Chondrocyte (in vitro differentiated cells): Measurements from ENCODE around the gene ATG101. TPM values are rescaled to one million over a fixed set of nuclear protein-coding genes. Genes with fewer than 3 reads are reported as not detected.

ENCODE experiments used
- DNase-seq: peaks from one replicate; pipeline ENCODE4 v3.0.0; 2021; ENCODE audit warnings: mixed read lengths, low spot score
- H3K27ac Mint-ChIP-seq: one replicate; pipeline ENCODE4 v1.8.0; 2021; ENCODE audit warnings: mild to moderate bottlenecking, moderate library complexity, mixed read lengths; ENCODE audit not compliant: unreplicated experiment
- H3K27me3 Mint-ChIP-seq: 2 replicates; pipeline ENCODE4 v1.8.0; 2021; ENCODE audit warnings: low read depth, mixed read lengths
- H3K36me3 Mint-ChIP-seq: 2 replicates; pipeline ENCODE4 v1.8.0; 2021; ENCODE audit warnings: low read depth, mixed read lengths
- H3K4me1 Mint-ChIP-seq: 2 replicates; pipeline ENCODE4 v1.8.0; 2021; ENCODE audit warnings: low read depth, mild to moderate bottlenecking, mixed read lengths
- H3K4me3 Mint-ChIP-seq: one replicate; pipeline ENCODE4 v1.8.0; 2021; ENCODE audit warnings: mild to moderate bottlenecking, moderate library complexity, mixed read lengths; ENCODE audit not compliant: unreplicated experiment
- H3K9me3 Mint-ChIP-seq: 2 replicates; pipeline ENCODE4 v1.8.0; 2021; ENCODE audit warnings: low read depth, mixed read lengths
- CTCF ChIP-seq: fragments of 200-600 bp; sonication (generic); IDR thresholded peaks from 2 replicates; pipeline ENCODE4 v1.5.0; 2021; ENCODE audit warnings: antibody characterized with exemption, mild to moderate bottlenecking, moderate library complexity
- long read RNA-seq: library from polyadenylated mRNA; stranded (forward); transcript quantifications from one replicate; pipeline ENCODE4 v2.0.0, GENCODE V29; 2021
- total RNA-seq: library from RNA; stranded (reverse); gene quantifications from 3 replicates; pipeline ENCODE4 v1.2.1, GENCODE V29; 2021

The ATG101 gene
- 48.0 to 55.1 TPM (median 50.5 TPM) in 3 replicates for total RNA-seq
- long read RNA-seq, transcript ATG101-207 (4 exons, 846 nt): minor isoform, 8 of 119 reads
- long read RNA-seq, transcript ATG101-201 (4 exons, 1,439 nt): major isoform, 100 of 119 reads
- long read RNA-seq, partial matches to known transcripts: 8 of 119 reads
- long read RNA-seq, other reads (novel, unspliced or antisense): 3 of 119 reads

- Mint-ChIP-seq H3K9me3 (no peaks in the 10 kb centered on the region), H3K36me3 (peaks cover 15% of the 10 kb centered on the region), H3K4me3 (peak within 1 kb of the TSS; percentile 96), H3K27me3 (peaks cover 2% of the 10 kb centered on the region), H3K27ac (peak within 1 kb of the TSS; percentile 97), H3K4me1 (peaks cover 46% of the 10 kb centered on the region)
- DNase-seq: peak; percentile 97
- TF ChIP-seq CTCF: peak; percentile 72
Observed at GRCh38 chr12:52069327-52070184, at the start of gene ATG101. ATG101 (plus strand) TSS chr12:52069978; CDS start chr12:52073651, 3,673 bp downstream.

- H3K4me3 Mint-ChIP-seq: no peak overlapping the region
- H3K9me3 Mint-ChIP-seq: no peaks in the 10 kb centered on the region
- H3K27ac Mint-ChIP-seq: no peak overlapping the region
- no peak for DNase-seq
- peak; percentile 81 for TF ChIP-seq CTCF
- H3K27me3 Mint-ChIP-seq: no peaks in the 10 kb centered on the region
- H3K36me3 Mint-ChIP-seq: no peaks in the 10 kb centered on the region
- H3K4me1 Mint-ChIP-seq: peaks cover 20% of the 10 kb centered on the region
Observed at GRCh38 chr12:52020539-52021336, 49.0 kb upstream of the ATG101 start.

- Mint-ChIP-seq H3K9me3 (no peaks in the 10 kb centered on the region), H3K27ac (no peak overlapping the region), H3K4me1 (peaks cover 27% of the 10 kb centered on the region), H3K4me3 (peak overlapping the region; percentile 74), H3K27me3 (no peaks in the 10 kb centered on the region), H3K36me3 (no peaks in the 10 kb centered on the region)
- DNase-seq: no peak
- no peak for TF ChIP-seq CTCF
Observed at GRCh38 chr12:52022841-52023181, 47.0 kb upstream of the ATG101 start.

GRCh38 chr12:52023182-52023975 lies 46.4 kb upstream of the ATG101 start:
- H3K36me3 Mint-ChIP-seq: no peaks in the 10 kb centered on the region
- TF ChIP-seq CTCF: peak; percentile 98
- no peaks in the 10 kb centered on the region for H3K27me3 Mint-ChIP-seq
- peak overlapping the region; percentile 74 for H3K4me3 Mint-ChIP-seq
- H3K9me3 Mint-ChIP-seq: no peaks in the 10 kb centered on the region
- no peak for DNase-seq
- peaks cover 27% of the 10 kb centered on the region for H3K4me1 Mint-ChIP-seq
- H3K27ac Mint-ChIP-seq: peak overlapping the region; percentile 12
